Subcutaneous abdominal adipose tissue (tissue), 5 donors: ENCODE measurements around the gene IFI6.

Source experiments
- H3K27ac ChIP-seq: one replicate; pipeline ENCODE4 v1.7.0; 2013; ENCODE audit warnings: low read depth, mild to moderate bottlenecking, inconsistent platforms, low read length, moderate library complexity
- H3K27me3 ChIP-seq, 5 donors: one replicate each; pipeline ENCODE4 v1.7.0; 2013; ENCODE audit warnings: low read length in 5 of 5, inconsistent platforms in 1 of 5; ENCODE audit not compliant: control insufficient read depth in 5 of 5, insufficient read depth in 4 of 5
- H3K36me3 ChIP-seq, 5 donors: one replicate each; pipeline ENCODE4 v1.7.0; 2013; ENCODE audit warnings: low read length in 5 of 5; ENCODE audit not compliant: control insufficient read depth in 5 of 5, insufficient read depth in 5 of 5
- H3K4me1 ChIP-seq, 5 donors: one replicate each; pipeline ENCODE4 v1.7.0; 2013; ENCODE audit warnings: low read length in 5 of 5, mild to moderate bottlenecking in 3 of 5, moderate library complexity in 1 of 5; ENCODE audit not compliant: control insufficient read depth in 5 of 5, insufficient read depth in 5 of 5
- H3K4me3 ChIP-seq, 5 donors: one replicate each; pipeline ENCODE4 v1.7.0; 2013; ENCODE audit warnings: low read length in 5 of 5, low read depth in 1 of 5
- H3K9ac ChIP-seq, 5 donors: one replicate each; pipeline ENCODE4 v1.7.0; 2013; ENCODE audit warnings: low read length in 5 of 5, mild to moderate bottlenecking in 4 of 5, moderate library complexity in 3 of 5
- H3K9me3 ChIP-seq, 5 donors: one replicate each; pipeline ENCODE4 v1.7.0; 2013; ENCODE audit warnings: low read length in 5 of 5; ENCODE audit not compliant: control insufficient read depth in 5 of 5
- donor health status: healthy.
- donor health status: healthy.
- donor health status: healthy.
- donor health status: healthy.
- donor health status: healthy.

Gene IFI6

GRCh38 chr1:27652111-27652864 is 19.7 kb downstream of the IFI6 start:
- H3K27ac ChIP-seq, result no peak overlapping the region
- no peaks in the 10 kb centered on the region for H3K9me3 ChIP-seq
- H3K27me3 ChIP-seq, result no peaks in the 10 kb centered on the region
- no peak overlapping the region for H3K9ac ChIP-seq
- H3K36me3 ChIP-seq, result no peaks in the 10 kb centered on the region
- no peak overlapping the region for H3K4me3 ChIP-seq
- peaks cover 7 to 35% (median 26%) of the 10 kb centered on the region in 5 donors for H3K4me1 ChIP-seq

GRCh38 chr1:27650539-27651175 is 21.3 kb downstream of the IFI6 start:
- Histone ChIP-seq H3K27me3 (no peaks in the 10 kb centered on the region), H3K9ac (peak overlapping the region in 1 of 5 donors; percentile 51), H3K4me1 (peaks cover 5 to 24% (median 17%) of the 10 kb centered on the region in 5 donors), H3K9me3 (no peaks in the 10 kb centered on the region), H3K36me3 (no peaks in the 10 kb centered on the region), H3K4me3 (no peak overlapping the region), H3K27ac (peak overlapping the region; percentile 7)

- Histone ChIP-seq H3K9me3 (no peaks in the 10 kb centered on the region), H3K27ac (peak overlapping the region; percentile 47), H3K36me3 (no peaks in the 10 kb centered on the region), H3K4me1 (peaks cover under 1 to 19% (median 12%) of the 10 kb centered on the region in 5 donors), H3K4me3 (no peak overlapping the region), H3K27me3 (no peaks in the 10 kb centered on the region), H3K9ac (no peak overlapping the region)
Measured at GRCh38 chr1:27650171-27650538, 21.8 kb downstream of the IFI6 start.

- peaks cover 0 to 18% (median 12%) of the 10 kb centered on the region in 5 donors for H3K4me1 ChIP-seq
- H3K27ac ChIP-seq, result no peak overlapping the region
- no peaks in the 10 kb centered on the region for H3K27me3 ChIP-seq
- no peak overlapping the region for H3K9ac ChIP-seq
- H3K36me3 ChIP-seq, result no peaks in the 10 kb centered on the region
- no peak overlapping the region for H3K4me3 ChIP-seq
- H3K9me3 ChIP-seq, result no peaks in the 10 kb centered on the region
Measured at GRCh38 chr1:27649306-27649635, 22.7 kb downstream of the IFI6 start.

GRCh38 chr1:27648602-27649305 is 23.2 kb downstream of the IFI6 start:
- H3K27me3 ChIP-seq, result no peaks in the 10 kb centered on the region
- no peaks in the 10 kb centered on the region for H3K9me3 ChIP-seq
- no peak overlapping the region for H3K9ac ChIP-seq
- H3K4me1 ChIP-seq, result peaks cover 0 to 20% (median 13%) of the 10 kb centered on the region in 5 donors
- no peaks in the 10 kb centered on the region for H3K36me3 ChIP-seq
- no peak overlapping the region for H3K4me3 ChIP-seq
- H3K27ac ChIP-seq, result no peak overlapping the region

- no peaks in the 10 kb centered on the region for H3K9me3 ChIP-seq
- peaks cover 0 to 22% (median 14%) of the 10 kb centered on the region in 5 donors for H3K4me1 ChIP-seq
- H3K27ac ChIP-seq, result no peak overlapping the region
- H3K9ac ChIP-seq, result no peak overlapping the region
- H3K27me3 ChIP-seq, result no peaks in the 10 kb centered on the region
- H3K4me3 ChIP-seq, result no peak overlapping the region
- no peaks in the 10 kb centered on the region for H3K36me3 ChIP-seq
Measured at GRCh38 chr1:27647328-27647727, 24.7 kb downstream of the IFI6 start.

- Histone ChIP-seq H3K27me3 (no peaks in the 10 kb centered on the region), H3K36me3 (no peaks in the 10 kb centered on the region), H3K9ac (no peak overlapping the region), H3K9me3 (no peaks in the 10 kb centered on the region), H3K27ac (no peak overlapping the region), H3K4me3 (no peak overlapping the region), H3K4me1 (peaks cover 0 to 22% (median 14%) of the 10 kb centered on the region in 5 donors)
Measured at GRCh38 chr1:27646676-27647075, 25.3 kb downstream of the IFI6 start.

- H3K9ac ChIP-seq, result no peak overlapping the region
- no peak overlapping the region for H3K4me3 ChIP-seq
- no peak overlapping the region for H3K27ac ChIP-seq
- H3K9me3 ChIP-seq, result no peaks in the 10 kb centered on the region
- H3K36me3 ChIP-seq, result no peaks in the 10 kb centered on the region
- peaks cover 0 to 14% (median 9%) of the 10 kb centered on the region in 5 donors for H3K4me1 ChIP-seq
- H3K27me3 ChIP-seq, result no peaks in the 10 kb centered on the region
Measured at GRCh38 chr1:27645071-27645415, 26.9 kb downstream of the IFI6 start.

- Histone ChIP-seq H3K9me3 (no peaks in the 10 kb centered on the region), H3K27me3 (no peaks in the 10 kb centered on the region), H3K4me3 (no peak overlapping the region), H3K36me3 (no peaks in the 10 kb centered on the region), H3K4me1 (peaks cover 0 to 13% (median 9%) of the 10 kb centered on the region in 5 donors), H3K9ac (no peak overlapping the region), H3K27ac (no peak overlapping the region)
Measured at GRCh38 chr1:27644369-27645070, 27.5 kb downstream of the IFI6 start.
